ENCODE data around the gene NELL1. TPM values are rescaled to one million over a fixed set of nuclear protein-coding genes. Genes with fewer than 3 reads are reported as not detected.

The NELL1 gene
- total and polyA plus RNA-seq, 2 experiments from 2014 or later: 1.6 TPM; not detected in 1

GRCh38 chr11:20638074-20638473, 31.3 kb upstream of the NELL1 start (continued):
- TF ChIP-seq ZNF462 (CRISPR knock-in tag; IDR thresholded peaks at IDR 0.05): no peak
- TF ChIP-seq ZNF114 (CRISPR knock-in tag; IDR thresholded peaks at IDR 0.05): no peak

- H3K79me2 ChIP-seq (replicated peaks; ENCODE audit: insufficient read depth): no peaks in the 10 kb centered on the region
- H3F3A ChIP-seq (replicated peaks; ENCODE audit: low read depth): no peaks in the 10 kb centered on the region
- DNase-seq (ENCODE audit: low spot score) (no peak), ATAC-seq (no peak)
- H3K27ac Mint-ChIP-seq: no peak overlapping the region
- H3K36me3 ChIP-seq (ENCODE audit: insufficient read depth): no peaks in the 10 kb centered on the region
- peaks cover 21% of the 10 kb centered on the region for H3K4me1 Mint-ChIP-seq
- H3K4me3 Mint-ChIP-seq: no peak overlapping the region
- H3K36me3 Mint-ChIP-seq (ENCODE audit: low read depth): no peaks in the 10 kb centered on the region
- no peaks in the 10 kb centered on the region for H3K9me2 ChIP-seq (ENCODE audit: insufficient read depth)
- peaks cover 7% of the 10 kb centered on the region; the same call in 1 of the 2 replicates for H3K4me1 ChIP-seq (ENCODE audit: insufficient read depth)
- no peak overlapping the region for H3K4me3 ChIP-seq
- H3K27ac ChIP-seq (ENCODE audit: low read depth): no peak overlapping the region
- H3K27me3 Mint-ChIP-seq (ENCODE audit: insufficient read depth, low read depth, poor library complexity): peaks cover 6% of the 10 kb centered on the region
- no peaks in the 10 kb centered on the region; the same call in 2 of the 3 replicates for H3K9me3 Mint-ChIP-seq
- H3K4me2 ChIP-seq: no peak overlapping the region
- no peaks in the 10 kb centered on the region for H4K20me1 ChIP-seq (replicated peaks; ENCODE audit: insufficient read depth)
- H3K27me3 ChIP-seq (ENCODE audit: insufficient read depth): no peaks in the 10 kb centered on the region
- no peak overlapping the region for H2AFZ ChIP-seq
- no peak for TF ChIP-seq NANOG (IDR thresholded peaks at IDR 0.05; ENCODE audit: borderline replicate concordance)
- TF ChIP-seq ZNF462 (CRISPR knock-in tag; IDR thresholded peaks at IDR 0.05): no peak
- no peak for TF ChIP-seq POLR2AphosphoS5 (IDR thresholded peaks at IDR 0.05; ENCODE audit: low read depth)
- no peak for TF ChIP-seq EZH2phosphoT487 (IDR thresholded peaks at IDR 0.05; ENCODE audit: unreplicated experiment)
- no peak for TF ChIP-seq STAT1 (IDR thresholded peaks at IDR 0.05; ENCODE audit: unreplicated experiment)
- no peak for TF ChIP-seq ZNF114 (CRISPR knock-in tag; IDR thresholded peaks at IDR 0.05)
- no peak for TF ChIP-seq JUNB (IDR thresholded peaks at IDR 0.05; ENCODE audit: unreplicated experiment)
- TF ChIP-seq CREB1 (CRISPR knock-in tag; IDR thresholded peaks at IDR 0.05; ENCODE audit: low read depth): no peak
- no peak for TF ChIP-seq ZNF331 (CRISPR knock-in tag; IDR thresholded peaks at IDR 0.05; ENCODE audit: low read depth)
- TF ChIP-seq EZH2 (IDR thresholded peaks at IDR 0.05; ENCODE audit: low read depth, unreplicated experiment): no peak
Observed at GRCh38 chr11:20639688-20640087, 29.7 kb upstream of the NELL1 start.

All from GM23338 (cell line).